DMS 273 (cell line): ENCODE data around the gene SYPL2.
"Not testable (repeated sequence)": the region's sequence is repeated elsewhere in the genome, so short reads cannot be mapped to it uniquely, and the experiment has no call there.

ENCODE experiments used
- DNase-seq: peaks from one replicate; lab custom pipeline; 2025; ENCODE audit not compliant: unreplicated experiment; lab: John Stamatoyannopoulos, UW

SYPL2 gene

GRCh38 chr1:109470245-109470644 lies 3.9 kb downstream of the SYPL2 start:
- DNase-seq = no peak

GRCh38 chr1:109472779-109473178 lies 6.4 kb downstream of the SYPL2 start:
- no peak for DNase-seq

GRCh38 chr1:109473284-109474057 lies 7.1 kb downstream of the SYPL2 start:
- not testable (repeated sequence) for DNase-seq

- DNase-seq = no peak
These were observed 8.4 kb downstream of the SYPL2 start for GRCh38 chr1:109474697-109475096.

- no peak for DNase-seq
These were observed 8.9 kb downstream of the SYPL2 start for GRCh38 chr1:109475261-109475660.

GRCh38 chr1:109476825-109477224 lies 10.5 kb downstream of the SYPL2 start:
- DNase-seq = no peak

GRCh38 chr1:109477821-109478220 lies 11.5 kb downstream of the SYPL2 start:
- no peak for DNase-seq

- DNase-seq = no peak
These were observed 12.5 kb downstream of the SYPL2 start for GRCh38 chr1:109478806-109479205.

- DNase-seq = no peak
These were observed 13.0 kb downstream of the SYPL2 start for GRCh38 chr1:109479311-109479710.

GRCh38 chr1:109479901-109480300 lies 13.6 kb downstream of the SYPL2 start:
- no peak for DNase-seq

- peak; percentile 60 for DNase-seq
These were observed 15.3 kb downstream of the SYPL2 start for GRCh38 chr1:109481646-109482045.

- DNase-seq = peak; percentile 72
These were observed 15.9 kb downstream of the SYPL2 start for GRCh38 chr1:109482242-109482641.

GRCh38 chr1:109482791-109483671 lies 16.7 kb downstream of the SYPL2 start:
- DNase-seq = peak; percentile 87

- peak; percentile 96 for DNase-seq
These were observed 17.5 kb downstream of the SYPL2 start, which contains the start of gene ATXN7L2 for GRCh38 chr1:109483672-109484518. Gene ATXN7L2, plus strand, starts transcription at chr1:109483905. Its CDS starts 49 bp downstream, at chr1:109483954.

GRCh38 chr1:109484519-109484975 lies 18.2 kb downstream of the SYPL2 start:
- peak; percentile 63 for DNase-seq

GRCh38 chr1:109485001-109485400 lies 18.7 kb downstream of the SYPL2 start:
- no peak for DNase-seq

- no peak for DNase-seq
These were observed 20.9 kb downstream of the SYPL2 start for GRCh38 chr1:109487261-109487660.

GRCh38 chr1:109488201-109488600 lies 21.9 kb downstream of the SYPL2 start:
- peak; percentile 42 for DNase-seq

GRCh38 chr1:109488696-109489095 lies 22.4 kb downstream of the SYPL2 start:
- DNase-seq = no peak

GRCh38 chr1:109490029-109490933 lies 23.9 kb downstream of the SYPL2 start:
- DNase-seq = peak; percentile 88
